Right kidney (tissue), 1 donor: ENCODE data around the gene HPS5.

Experiments
- DNase-seq: peaks from one replicate; pipeline ENCODE4 v3.0.0-alpha.2; 2016

HPS5 gene

GRCh38 chr11:18322818-18323570, 1.1 kb upstream of the HPS5 start:
- DNase-seq: peak; percentile 18

GRCh38 chr11:18321578-18321968, 367 bp downstream of the HPS5 start:
- DNase-seq: no peak

GRCh38 chr11:18320617-18321016, 1.3 kb downstream of the HPS5 start:
- DNase-seq: no peak

- no peak for DNase-seq
Measured at GRCh38 chr11:18319914-18320313, 2.0 kb downstream of the HPS5 start.

GRCh38 chr11:18317551-18317950, 4.4 kb downstream of the HPS5 start:
- DNase-seq: no peak

- no peak for DNase-seq
Measured at GRCh38 chr11:18315893-18316292, 6.0 kb downstream of the HPS5 start.

GRCh38 chr11:18314784-18315523, 7.0 kb downstream of the HPS5 start:
- no peak for DNase-seq

GRCh38 chr11:18313965-18314763, 7.8 kb downstream of the HPS5 start:
- no peak for DNase-seq

- no peak for DNase-seq
Measured at GRCh38 chr11:18312663-18313420, 9.1 kb downstream of the HPS5 start.

- DNase-seq: no peak
Measured at GRCh38 chr11:18312012-18312411, 9.9 kb downstream of the HPS5 start.

GRCh38 chr11:18310800-18311340, 11.1 kb downstream of the HPS5 start:
- DNase-seq: no peak

GRCh38 chr11:18309691-18310090, 12.2 kb downstream of the HPS5 start:
- DNase-seq: no peak

- no peak for DNase-seq
Measured at GRCh38 chr11:18308242-18308641, 13.7 kb downstream of the HPS5 start.

GRCh38 chr11:18307461-18308139, 14.3 kb downstream of the HPS5 start:
- no peak for DNase-seq

GRCh38 chr11:18304745-18305144, 17.2 kb downstream of the HPS5 start:
- no peak for DNase-seq

GRCh38 chr11:18299721-18300120, 22.2 kb downstream of the HPS5 start:
- DNase-seq: no peak

GRCh38 chr11:18295316-18295715, 26.6 kb downstream of the HPS5 start:
- DNase-seq: no peak

GRCh38 chr11:18294862-18295261, 27.1 kb downstream of the HPS5 start:
- no peak for DNase-seq

GRCh38 chr11:18288911-18289310, 33.0 kb downstream of the HPS5 start:
- no peak for DNase-seq

GRCh38 chr11:18285841-18286240, 36.1 kb downstream of the HPS5 start:
- no peak for DNase-seq

GRCh38 chr11:18282626-18283025, 39.3 kb downstream of the HPS5 start:
- no peak for DNase-seq
